Suprapubic skin (tissue), 3 donors: Measurements from ENCODE around the gene NPHP4.

Source experiments
- EP300 ChIP-seq: sonication (generic); formaldehyde crosslinking; IDR thresholded peaks from one replicate; pipeline ENCODE4 v1.6.1; 2017; ENCODE audit warnings: antibody characterized with exemption
- POLR2A ChIP-seq, 2 donors: fragments of 450-650 bp; IDR thresholded peaks; one replicate each; pipeline ENCODE4 v1.6.1; 2017; ENCODE audit warnings: antibody characterized with exemption in 2 of 2, mild to moderate bottlenecking in 2 of 2, moderate library complexity in 2 of 2
- TF ChIP-seq, protein P1 (sequence below), 2 donors: fragments of 200-600 bp in 1 of 2; fragments of 450-650 bp in 1 of 2; sonication (generic) in 1 of 2; IDR thresholded peaks; one replicate each; pipeline ENCODE4 v1.5.1; 2016 to 2019; ENCODE audit warnings: antibody characterized with exemption in 2 of 2, mild to moderate bottlenecking in 1 of 2, moderate library complexity in 1 of 2

DNA sequence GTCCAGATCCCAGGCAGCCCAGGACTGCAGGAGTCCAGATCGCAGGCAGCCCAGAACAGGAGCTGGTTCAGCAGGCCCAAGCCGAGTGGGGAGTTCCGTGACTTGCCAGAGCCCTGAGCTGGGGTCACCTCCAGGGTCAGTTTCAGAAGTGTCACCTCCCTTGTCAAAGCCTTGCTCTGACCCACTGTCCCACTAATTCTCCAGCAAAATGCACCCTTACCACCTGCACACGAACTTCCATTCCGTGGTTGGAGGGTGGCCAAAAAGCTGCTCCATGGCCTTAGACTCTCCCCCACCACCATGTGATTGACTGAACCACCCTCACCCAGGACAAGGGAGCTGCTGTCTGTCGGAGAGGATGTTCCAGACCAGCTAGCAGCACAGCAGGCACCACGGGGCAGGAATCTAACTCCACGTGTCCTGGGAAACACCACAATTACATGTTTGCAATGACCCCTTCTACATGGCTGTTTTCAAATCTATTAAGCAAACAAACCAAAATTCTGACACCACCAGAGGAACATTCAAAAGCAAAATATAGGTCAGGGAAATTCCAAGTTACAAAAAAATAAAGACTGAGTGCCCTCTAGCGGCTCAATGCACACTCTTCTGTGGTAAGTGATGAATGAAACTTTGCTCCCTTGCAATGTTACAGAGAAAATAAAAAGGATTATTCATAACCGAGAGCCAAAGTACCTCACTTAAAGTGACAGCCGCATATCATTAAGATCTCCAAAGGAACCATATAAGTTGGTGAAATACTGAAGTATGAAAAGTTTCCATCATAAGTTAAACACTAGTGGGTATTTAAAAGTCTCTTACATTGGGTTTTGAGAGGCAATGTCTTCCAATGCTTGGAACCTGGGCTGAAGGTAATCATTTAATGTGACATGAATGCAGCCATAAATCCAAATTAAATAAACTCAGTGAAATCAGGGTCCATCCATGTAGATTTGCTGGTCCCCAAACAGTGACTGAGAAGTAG lies 76.3 kb downstream of the NPHP4 start:
- TF ChIP-seq, protein P1, sequence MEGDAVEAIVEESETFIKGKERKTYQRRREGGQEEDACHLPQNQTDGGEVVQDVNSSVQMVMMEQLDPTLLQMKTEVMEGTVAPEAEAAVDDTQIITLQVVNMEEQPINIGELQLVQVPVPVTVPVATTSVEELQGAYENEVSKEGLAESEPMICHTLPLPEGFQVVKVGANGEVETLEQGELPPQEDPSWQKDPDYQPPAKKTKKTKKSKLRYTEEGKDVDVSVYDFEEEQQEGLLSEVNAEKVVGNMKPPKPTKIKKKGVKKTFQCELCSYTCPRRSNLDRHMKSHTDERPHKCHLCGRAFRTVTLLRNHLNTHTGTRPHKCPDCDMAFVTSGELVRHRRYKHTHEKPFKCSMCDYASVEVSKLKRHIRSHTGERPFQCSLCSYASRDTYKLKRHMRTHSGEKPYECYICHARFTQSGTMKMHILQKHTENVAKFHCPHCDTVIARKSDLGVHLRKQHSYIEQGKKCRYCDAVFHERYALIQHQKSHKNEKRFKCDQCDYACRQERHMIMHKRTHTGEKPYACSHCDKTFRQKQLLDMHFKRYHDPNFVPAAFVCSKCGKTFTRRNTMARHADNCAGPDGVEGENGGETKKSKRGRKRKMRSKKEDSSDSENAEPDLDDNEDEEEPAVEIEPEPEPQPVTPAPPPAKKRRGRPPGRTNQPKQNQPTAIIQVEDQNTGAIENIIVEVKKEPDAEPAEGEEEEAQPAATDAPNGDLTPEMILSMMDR (IDR thresholded peaks at IDR 0.05): peak; percentile 38 to 56
- TF ChIP-seq POLR2A (IDR thresholded peaks at IDR 0.05) (no peak), EP300 (no peak)
